ENCODE results near the gene S100A9. TPM values are rescaled to one million over a fixed set of nuclear protein-coding genes. Genes with fewer than 3 reads are reported as not detected.

S100A9 gene
- polyA plus RNA-seq, 4 donors = 7.2 to 34.0 (median 24.9) TPM

DNA sequence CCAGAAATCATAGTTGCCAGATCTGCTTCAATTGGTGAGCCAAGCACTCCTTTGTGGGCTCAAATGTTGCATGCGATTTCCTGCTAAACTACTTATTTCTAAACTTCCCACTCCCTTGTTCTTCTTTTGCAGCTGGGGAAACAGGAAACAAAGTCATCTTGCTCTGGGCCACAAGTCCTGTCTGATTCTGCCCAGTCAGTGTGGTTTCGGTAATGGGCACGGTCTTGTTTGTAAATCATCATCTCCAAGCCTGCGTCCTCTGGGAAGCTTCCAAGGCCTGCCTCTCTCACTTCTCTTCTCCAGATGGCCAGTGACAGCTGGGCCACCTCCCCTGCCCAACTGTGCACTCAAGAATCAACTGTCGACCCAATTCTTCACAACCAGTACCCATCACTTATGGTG is 28.8 kb downstream of the S100A9 start:
- no peak for DNase-seq (ENCODE audit: low read depth in 4 of 4, low spot score in 3 of 4)

DNA sequence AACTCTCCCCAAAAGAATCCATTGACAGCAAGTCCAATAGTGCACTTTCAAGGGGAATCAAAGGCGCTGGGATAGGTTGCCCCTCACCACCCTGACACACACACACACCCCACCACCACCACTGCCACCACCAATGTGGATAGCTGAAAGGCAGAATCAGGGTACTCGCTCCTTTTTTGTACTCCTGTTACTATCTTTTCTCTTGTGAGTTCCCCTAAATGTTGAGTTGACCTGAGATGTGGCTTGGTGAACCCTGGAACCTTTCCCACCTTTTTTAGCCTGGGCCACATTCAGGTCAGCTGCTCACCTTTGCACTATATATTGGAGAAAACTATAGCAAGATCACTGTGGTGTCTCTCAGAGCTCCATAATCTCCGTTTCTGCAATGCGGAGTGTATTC is 29.3 kb downstream of the S100A9 start:
- no peak for DNase-seq (ENCODE audit: low read depth in 4 of 4, low spot score in 3 of 4)

DNA sequence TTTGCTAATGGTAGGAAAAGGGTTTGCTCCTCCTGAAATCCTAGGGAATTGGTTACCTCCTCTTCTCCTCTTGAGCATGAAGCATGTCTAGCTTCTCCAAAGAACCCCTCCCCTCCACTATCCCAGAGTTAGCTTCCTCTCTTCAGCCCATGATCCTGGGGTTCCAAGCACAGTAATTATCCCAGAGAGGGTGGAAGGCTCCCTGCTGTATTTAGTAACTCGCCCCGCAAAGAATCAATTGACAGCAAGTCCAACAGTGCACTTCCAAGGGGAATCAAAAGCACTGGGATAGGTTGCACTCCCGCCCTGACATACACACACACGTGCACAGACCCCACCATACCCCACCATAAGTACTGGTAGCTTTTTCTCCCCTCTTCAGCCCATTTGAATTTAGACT is 30.1 kb downstream of the S100A9 start:
- DNase-seq (ENCODE audit: low read depth in 4 of 4, low spot score in 3 of 4) = no peak

DNA sequence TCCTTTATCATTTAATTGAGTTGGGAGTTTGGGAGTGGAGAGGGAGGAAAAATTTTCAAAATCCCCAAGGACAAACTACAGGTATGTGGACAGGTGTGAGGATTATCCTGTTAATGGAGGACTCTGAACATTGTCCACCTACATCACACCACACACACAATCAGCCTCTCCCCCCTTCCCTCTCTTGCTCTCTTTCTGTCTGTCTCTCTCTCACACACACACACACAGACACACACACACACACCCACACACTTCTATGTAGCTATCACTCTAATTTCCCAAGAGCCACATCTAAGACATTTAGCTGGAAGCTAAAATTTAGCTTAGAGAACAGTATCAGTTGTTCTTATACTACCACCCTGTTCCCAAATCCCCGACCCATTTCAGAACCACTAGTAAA is 31.7 kb downstream of the S100A9 start:
- DNase-seq (ENCODE audit: low read depth in 4 of 4, low spot score in 3 of 4) = no peak

DNA sequence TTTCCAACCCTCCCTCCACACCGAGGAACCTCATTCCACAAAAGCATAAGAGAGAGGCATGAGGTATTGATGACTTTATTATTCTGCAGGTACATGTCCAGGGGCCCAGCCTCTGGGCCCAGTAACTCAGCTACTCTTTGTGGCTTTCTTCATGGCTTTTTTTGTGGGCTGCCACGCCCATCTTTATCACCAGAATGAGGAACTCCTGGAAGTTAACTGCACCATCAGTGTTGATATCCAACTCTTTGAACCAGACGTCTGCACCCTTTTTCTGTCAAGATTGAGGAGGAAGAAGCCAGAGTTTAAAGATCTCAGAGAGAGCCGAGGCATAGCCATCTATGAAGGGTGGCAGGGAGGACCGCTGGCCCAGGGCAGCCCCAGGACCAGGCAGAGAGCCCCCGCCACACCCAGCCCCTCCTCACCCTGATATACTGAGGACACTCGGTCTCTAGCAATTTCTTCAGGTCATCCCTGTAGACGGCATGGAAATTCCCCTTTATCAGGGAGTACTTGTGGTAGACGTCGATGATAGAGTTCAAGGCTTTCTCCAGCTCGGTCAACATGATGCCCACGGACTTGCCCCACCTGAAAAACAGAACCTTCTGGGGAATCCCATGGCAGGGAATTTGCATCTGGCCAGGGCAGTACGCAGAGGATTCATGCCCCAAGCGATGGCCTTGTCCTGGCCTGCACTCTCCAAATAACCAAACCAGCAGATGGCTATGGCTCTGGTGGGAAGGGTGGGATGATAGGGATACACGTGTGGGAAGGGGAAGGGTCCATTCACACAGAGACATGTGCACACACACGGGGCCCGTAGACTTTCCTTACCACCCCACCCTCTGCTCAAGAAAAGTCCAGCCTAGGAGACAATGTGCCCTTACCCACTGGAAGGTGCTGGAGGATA is 32.6 kb downstream of the S100A9 start:
- no peak for DNase-seq (ENCODE audit: low read depth in 4 of 4, low spot score in 3 of 4)

DNA sequence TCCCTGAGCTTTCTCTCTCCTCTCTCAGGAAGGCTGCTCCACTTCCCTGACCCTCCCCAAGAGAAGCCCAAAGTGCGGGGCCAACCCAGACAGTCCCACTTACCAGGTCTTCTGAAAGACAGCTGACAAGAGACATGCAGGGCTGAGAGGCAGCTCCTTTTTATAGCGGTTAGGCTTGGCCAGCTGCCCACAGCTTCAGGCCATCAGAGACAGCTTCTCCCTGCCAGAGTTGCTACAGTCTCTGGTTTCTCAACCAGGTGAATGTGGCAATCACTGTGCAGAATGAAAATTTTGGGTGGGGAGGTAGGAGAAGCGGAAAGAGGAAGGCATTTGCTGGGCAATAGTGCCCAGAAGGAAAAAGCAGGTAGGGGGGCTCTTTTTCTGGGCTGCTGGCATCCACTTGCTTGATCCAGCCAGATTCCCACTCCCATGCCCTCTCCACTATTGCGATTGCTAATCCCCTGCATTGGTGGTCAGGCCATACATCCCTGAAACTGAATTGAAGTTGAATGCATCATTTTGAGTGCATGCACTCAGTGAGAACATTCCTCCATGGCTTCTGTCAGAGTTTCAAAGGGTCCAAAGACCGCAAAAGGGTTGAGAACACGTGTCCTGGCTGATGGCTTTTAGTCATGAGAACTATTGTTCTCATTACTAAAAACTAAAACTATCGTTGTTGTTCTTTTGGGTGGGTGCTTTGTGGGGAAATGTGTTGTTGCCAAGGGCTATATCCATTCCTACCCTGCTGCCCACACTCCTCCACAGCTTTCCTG is 33.5 kb downstream of the S100A9 start, which contains the start of gene S100A8:
Gene S100A8 (minus strand): TSS at position 136 of the 773 bp plus-strand sequence. CDS start 538 bp downstream, outside the sequence.
- no peak for DNase-seq (ENCODE audit: low read depth in 4 of 4, low spot score in 3 of 4)

DNA sequence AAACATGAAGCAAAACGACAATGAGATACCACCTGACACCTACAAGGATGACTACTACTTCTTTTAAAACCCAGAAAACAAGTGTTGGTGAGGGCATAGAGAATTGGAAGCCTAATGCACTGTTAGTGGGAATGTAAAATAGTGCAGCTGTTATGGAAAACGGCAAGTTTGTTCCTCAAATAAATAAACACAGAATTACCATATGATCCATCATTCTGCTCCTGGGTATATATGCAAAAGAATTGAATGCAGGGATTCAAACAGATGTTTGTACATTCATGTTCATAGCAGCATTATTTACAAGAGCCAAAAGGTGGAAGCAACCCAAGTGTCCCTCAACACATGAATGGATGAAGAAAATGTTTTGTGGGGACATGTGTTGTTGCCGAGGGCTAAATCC is 34.6 kb downstream of the S100A9 start:
- no peak for DNase-seq (ENCODE audit: low read depth in 4 of 4, low spot score in 3 of 4)

DNA sequence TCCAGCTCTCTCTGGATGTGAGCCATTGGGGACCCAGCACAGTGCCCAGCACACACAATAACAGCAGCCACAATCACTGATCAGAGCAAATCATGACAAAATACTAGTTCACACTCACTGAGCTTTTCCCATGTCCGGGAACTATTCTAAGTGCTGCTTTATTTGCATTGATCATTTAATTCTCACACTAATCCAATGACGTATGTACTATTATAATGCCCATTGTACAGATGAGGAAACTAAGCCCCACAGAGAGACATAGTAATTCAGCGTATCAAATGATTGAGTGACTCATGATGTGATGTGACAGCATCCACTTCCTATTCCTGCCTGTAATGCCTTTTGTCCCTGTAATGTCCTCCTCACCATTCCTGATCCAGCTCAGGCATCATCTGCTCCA is 35.2 kb downstream of the S100A9 start:
- no peak for DNase-seq (ENCODE audit: low read depth in 4 of 4, low spot score in 3 of 4)

DNA sequence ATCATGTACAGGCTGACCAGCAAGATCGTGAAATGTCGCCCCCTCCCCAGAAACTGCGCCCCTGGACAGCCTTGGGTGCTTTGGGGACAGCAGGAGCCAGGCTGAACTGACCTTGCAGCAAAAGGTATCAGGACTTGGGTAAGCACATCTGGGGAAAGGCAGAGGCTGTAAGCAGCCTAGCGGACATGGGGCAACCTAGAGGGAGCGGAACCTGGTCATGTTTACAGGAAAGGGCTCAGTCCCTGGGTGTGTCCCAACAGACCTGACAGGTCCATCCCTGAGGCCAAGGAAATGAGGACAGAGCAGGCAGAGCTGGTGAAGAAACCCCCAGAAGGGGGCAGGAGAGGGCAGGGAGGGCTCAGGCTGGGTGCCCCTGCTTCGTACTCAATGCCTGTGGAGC is 36.3 kb downstream of the S100A9 start:
- DNase-seq (ENCODE audit: low read depth in 4 of 4, low spot score in 3 of 4) = no peak

DNA sequence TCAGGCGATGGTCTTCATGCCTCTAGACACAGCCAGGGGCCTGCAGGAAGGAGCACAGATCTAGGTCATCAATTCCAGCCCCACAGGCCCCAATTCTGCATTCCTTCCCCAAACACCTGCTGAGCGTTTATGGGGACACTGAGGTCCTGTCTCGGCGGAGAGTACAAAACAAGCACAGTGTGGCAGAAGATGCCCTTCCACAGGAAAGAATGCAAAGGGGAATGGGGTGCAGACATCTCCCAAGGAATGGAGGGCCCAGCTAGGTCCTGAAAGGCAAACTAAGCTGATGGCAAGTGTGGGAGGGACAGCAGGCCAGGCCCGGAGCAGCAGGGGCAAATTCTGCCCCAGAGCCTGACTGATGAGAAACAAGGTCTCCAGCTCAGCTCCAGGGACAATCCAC is 36.7 kb downstream of the S100A9 start:
- DNase-seq (ENCODE audit: low read depth in 4 of 4, low spot score in 3 of 4) = no peak

DNA sequence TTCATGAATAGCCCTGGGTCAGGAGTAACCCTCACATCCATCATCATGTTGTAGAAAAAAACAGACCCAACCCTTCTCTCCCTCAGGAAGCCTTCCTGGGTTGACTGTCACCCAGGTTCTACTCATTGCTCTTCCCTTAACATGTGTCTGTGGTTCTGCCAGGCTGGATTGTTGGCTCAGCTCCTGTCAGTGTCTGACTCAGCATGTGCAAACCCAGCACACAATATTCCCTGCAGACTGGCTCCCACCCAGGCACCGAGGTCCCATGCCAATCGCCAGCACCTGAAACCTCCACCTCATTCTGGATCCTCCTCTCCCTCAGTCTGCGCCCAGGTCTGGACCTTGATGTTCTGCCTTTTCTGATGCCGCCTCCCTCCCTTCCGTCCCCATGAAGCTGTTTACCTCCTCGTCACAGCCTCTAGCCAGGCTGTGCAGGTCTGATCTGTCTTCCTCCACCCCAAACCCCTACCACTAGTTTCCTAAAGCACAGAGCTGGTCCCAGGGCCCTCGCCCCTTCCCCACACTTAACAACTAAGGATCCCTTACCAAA is 37.6 kb downstream of the S100A9 start:
- no peak for DNase-seq (ENCODE audit: low read depth in 4 of 4, low spot score in 3 of 4)

DNA sequence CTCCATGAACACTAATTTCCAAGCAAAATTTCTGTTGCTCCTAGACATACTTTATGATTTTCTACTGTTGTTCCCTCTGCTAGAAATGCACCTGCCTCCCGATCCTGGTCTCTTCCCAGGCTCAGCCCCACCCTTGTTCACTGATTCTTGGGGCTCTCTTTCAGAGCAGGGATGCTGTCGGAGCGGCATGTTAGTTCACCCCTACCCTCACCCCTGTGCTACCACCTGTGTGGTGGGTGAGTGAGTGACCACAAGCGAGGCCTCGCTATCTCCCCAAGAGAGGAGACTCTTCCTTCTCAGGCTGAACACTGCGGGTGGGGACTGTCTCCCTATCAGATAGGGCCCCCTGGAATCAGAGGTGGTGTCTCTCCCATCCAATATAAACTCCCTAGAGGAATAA is 38.1 kb downstream of the S100A9 start:
- DNase-seq (ENCODE audit: low read depth in 4 of 4, low spot score in 3 of 4) = no peak

DNA sequence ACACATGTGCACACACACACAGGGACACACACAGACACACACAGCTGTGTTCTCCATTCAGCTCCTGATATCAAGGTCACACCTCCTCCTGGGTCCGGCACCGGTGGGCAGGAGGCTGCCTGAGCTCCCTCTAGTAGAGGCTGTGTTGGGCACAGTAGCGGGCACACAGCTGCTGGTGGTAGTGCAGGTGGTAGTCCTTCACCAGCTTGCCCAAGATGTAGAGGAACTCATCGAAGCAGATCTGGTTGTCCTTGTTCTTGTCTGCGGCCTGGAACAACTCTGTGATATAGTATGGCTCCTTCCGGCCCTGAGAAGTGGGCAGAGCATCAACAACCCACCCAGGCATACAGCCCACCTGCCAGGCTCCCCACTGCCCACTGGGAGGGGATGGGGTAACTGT is 38.8 kb downstream of the S100A9 start:
- DNase-seq (ENCODE audit: low read depth in 4 of 4, low spot score in 3 of 4) = no peak

DNA sequence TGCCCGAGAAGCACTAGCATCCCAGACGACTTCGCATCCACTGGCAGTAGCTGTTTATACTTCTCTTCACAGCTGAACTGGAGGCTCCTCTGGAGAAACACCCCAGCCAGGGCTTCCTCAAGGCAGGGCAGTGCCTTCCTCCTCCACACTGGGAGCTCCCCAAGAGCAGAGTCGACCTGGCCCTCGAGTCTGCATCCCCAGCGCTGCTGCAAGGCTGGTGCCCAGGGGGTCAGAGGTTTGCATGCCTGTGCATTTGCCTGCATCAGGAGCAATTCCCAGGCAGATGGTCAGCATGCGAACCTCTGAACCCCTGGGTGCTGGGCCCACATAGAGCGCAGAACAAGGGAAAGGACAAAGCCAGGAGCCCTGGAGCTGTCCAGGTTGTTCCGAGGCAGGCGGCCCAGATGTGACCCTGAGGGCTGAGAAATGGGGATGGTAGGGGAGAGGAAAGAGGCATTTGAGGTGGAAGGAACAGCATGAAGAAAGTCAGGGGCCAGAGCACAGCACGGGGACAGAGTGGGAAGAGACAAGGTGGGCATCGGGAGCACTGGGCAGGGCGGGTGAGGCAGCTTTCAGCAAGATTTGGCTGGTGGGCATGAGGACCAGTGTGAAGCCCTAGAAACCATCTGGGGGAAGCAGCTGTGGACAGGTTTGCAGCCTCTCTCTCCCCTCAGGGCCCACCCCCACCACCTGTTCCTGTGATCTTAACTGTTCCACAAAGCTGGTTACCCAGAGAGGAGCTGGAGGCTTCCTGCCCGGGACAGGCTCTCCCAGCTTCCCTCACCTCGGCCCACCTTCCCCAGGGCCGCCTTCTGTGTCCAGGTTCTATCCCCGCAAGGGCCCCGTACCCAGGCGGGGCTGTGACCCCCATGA is 39.6 kb downstream of the S100A9 start:
- DNase-seq (ENCODE audit: low read depth in 4 of 4, low spot score in 3 of 4) = no peak

DNA sequence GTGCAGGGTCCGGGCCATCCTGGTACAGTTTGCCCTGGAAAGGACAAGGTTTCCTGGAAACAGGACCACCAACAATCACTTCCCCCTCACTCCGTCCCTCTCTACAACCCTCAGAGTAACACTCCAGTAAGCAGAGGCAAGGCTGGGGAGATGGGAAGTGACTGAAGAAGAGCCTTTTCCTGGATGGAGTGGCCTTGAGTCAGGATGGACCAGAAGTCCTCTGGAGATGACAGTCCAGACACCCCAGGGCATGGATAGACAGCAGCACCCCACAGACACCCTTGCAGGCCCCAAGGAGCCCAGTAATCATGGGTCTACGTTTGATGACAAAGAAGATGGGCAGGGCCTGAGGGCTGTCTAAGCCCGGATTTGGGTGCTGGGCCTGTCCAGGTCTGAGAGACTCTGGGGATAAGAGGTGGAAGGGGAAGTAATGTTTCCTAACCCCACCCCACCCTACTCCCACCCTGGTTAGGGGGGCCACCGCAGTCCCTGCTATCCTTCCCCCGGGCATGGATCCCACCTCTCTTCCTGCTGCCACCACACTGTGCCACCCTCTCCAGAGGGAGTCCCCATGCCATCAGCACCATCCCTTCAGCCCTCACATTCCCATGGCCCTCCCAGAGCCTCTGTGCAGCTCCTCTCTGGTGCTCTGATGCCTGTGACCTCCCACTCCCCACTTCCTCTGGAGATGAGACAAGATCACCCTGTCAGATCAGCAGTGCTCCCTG is 40.4 kb downstream of the S100A9 start:
- no peak for DNase-seq (ENCODE audit: low read depth in 4 of 4, low spot score in 3 of 4)

DNA sequence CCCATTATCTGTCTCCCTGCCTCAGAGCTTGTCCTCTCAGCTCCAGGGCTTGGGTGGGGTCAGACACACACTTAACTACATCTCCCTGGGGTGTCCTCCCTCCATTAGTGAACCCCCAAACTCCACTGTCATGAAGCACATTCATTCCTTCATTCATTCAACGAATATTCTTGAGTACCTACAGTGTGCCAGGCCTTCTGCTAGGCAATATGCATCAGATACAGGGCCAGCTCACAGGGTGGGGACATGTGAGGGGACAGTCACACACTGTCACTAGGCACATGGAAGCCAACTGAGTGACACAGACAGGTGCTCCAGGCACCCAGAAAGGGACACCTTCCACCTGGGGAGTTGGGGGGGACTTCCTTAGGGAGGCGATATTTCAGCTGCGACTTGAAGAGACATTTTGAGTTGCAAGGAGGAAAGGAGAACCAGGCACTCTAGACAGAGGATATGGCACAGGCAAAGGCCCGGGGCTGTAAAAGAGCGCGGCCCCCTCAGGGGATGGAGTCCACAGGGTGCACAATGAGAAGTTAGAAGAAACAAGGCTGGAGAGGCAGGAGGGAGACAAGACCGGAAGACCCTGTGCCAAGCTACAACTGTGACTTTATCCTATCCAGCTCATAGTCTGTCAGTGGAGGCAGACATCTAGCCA is 41.9 kb downstream of the S100A9 start:
- no peak for DNase-seq (ENCODE audit: low read depth in 4 of 4, low spot score in 3 of 4)

DNA sequence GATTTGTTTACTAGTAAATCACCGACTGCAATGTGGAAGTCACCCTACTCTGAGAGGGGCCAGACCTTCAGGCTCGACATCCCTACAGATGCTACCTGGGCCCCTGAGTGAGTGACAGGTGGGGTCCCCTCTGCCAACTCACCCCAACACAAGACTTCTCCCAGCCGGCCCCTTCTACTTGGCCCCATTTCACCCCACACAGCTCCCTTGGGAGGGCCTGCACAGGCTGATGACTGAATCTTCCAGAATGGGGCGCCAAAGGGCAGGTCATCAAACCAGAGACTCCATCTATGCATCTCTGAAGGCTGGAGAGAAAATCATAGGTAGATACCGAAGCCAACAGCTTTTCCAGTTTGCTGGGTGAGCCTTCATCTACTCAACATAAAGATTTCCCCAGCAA is 42.6 kb downstream of the S100A9 start:
- DNase-seq (ENCODE audit: low read depth in 4 of 4, low spot score in 3 of 4) = no peak

DNA sequence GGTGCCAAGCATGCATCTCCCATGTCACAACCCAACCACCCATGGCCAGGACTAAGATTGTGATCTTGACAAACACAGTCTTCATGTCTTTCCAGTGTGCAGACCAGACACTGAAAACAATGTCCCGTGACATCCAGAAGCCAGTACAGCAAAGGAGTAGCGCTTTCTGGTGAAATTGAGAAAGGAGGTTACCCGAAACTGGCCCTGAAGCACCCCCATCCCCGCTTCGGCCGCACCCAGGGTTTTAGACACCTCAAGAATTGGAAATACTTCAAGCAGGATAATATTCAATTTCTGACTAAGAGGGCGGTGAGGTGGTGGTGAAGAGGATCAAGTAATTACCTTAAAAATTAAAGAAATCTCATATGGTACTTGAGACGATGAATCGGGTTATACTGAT is 43.8 kb downstream of the S100A9 start:
- no peak for DNase-seq (ENCODE audit: low read depth in 4 of 4, low spot score in 3 of 4)

DNA sequence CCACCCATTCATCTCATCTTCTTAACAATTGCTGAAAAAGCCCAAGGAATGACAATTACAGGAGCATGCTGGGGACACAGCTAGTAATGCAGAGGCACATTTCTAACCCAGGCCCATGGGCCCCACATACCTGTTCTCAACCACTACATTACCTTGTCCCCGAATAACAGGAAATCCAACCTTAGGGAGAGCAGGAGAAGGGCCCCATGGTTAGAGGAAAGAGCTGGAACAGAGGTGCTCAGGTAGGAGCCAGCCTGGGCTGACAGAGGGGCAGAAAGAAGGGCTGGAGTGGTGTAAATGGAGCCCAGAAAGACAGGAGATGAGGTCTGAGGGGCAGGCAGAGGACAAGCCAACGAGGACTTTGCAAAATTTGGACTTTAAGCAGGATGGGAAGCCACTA is 44.6 kb downstream of the S100A9 start:
- DNase-seq (ENCODE audit: low read depth in 4 of 4, low spot score in 3 of 4) = no peak
